H1 (cell line): ENCODE data around the gene SLK.

Experiments
- BCL11A ChIP-seq, 2 experiments: IDR thresholded peaks; one replicate each; pipeline ENCODE4 v1.6.1; 2011; ENCODE audit warnings: low read depth in 2 of 2, low read length in 2 of 2, mild to moderate bottlenecking in 2 of 2
- CTCF ChIP-seq, 3 experiments: IDR thresholded peaks; 1 replicate in 2 of 3; 2 replicates in 1 of 3; pipeline versions ENCODE4 v1.5.1 to v1.6.1; 2011; ENCODE audit warnings: low read length in 3 of 3, mild to moderate bottlenecking in 3 of 3, inconsistent platforms in 2 of 3, low read depth in 1 of 3, moderate library complexity in 1 of 3; ENCODE audit not compliant: insufficient read depth in 1 of 3; ENCODE audit errors: control extremely low read depth in 1 of 3
- EZH2 ChIP-seq: fragments of 200-600 bp; sonication (generic); IDR thresholded peaks from 2 replicates; pipeline ENCODE4 v1.7.1; 2012; ENCODE audit warnings: low read depth, mild to moderate bottlenecking, moderate library complexity, low read length, inconsistent platforms; ENCODE audit not compliant: severe bottlenecking
- GABPA ChIP-seq: IDR thresholded peaks from 2 replicates; pipeline ENCODE4 v1.6.1; 2011; ENCODE audit warnings: mild to moderate bottlenecking, low read length, moderate library complexity, borderline replicate concordance; ENCODE audit not compliant: insufficient read depth
- GTF2F1 ChIP-seq: IDR thresholded peaks from 2 replicates; pipeline ENCODE4 v1.6.1; 2012; ENCODE audit warnings: low read depth, low read length, improper control_type of control experiment, borderline replicate concordance
- KDM1A ChIP-seq: fragments of 200-600, 300-600 bp; sonication (generic); IDR thresholded peaks from 2 replicates; pipeline ENCODE4 v1.7.1; 2016; ENCODE audit warnings: mild to moderate bottlenecking, low read length, borderline replicate concordance
- MAX ChIP-seq: IDR thresholded peaks from 2 replicates; pipeline ENCODE4 v1.6.1; 2012; ENCODE audit warnings: inconsistent platforms
- PHF8 ChIP-seq: fragments of 200-600 bp; sonication (generic); conservative IDR thresholded peaks from 2 replicates; pipeline ENCODE4 v1.7.1; 2012; ENCODE audit warnings: low read depth, mild to moderate bottlenecking, inconsistent platforms, low read length, moderate library complexity
- POLR2A ChIP-seq, 2 experiments: IDR thresholded peaks; 1 replicate in 1 of 2; 2 replicates in 1 of 2; pipeline ENCODE4 v1.6.1; 2011; ENCODE audit warnings: low read depth in 2 of 2, low read length in 2 of 2, mild to moderate bottlenecking in 2 of 2; ENCODE audit errors: control extremely low read depth in 1 of 2
- SP1 ChIP-seq: IDR thresholded peaks from 2 replicates; pipeline ENCODE4 v1.6.1; 2011; ENCODE audit warnings: low read depth, low read length
- TEAD4 ChIP-seq: IDR thresholded peaks from 2 replicates; pipeline ENCODE4 v1.6.1; 2012; ENCODE audit warnings: low read depth, low read length, inconsistent platforms, mixed read lengths
- ZNF274 ChIP-seq: IDR thresholded peaks from 2 replicates; pipeline ENCODE4 v1.7.0; 2012; ENCODE audit warnings: low read length, borderline replicate concordance; ENCODE audit errors: extremely low read depth

DNA sequence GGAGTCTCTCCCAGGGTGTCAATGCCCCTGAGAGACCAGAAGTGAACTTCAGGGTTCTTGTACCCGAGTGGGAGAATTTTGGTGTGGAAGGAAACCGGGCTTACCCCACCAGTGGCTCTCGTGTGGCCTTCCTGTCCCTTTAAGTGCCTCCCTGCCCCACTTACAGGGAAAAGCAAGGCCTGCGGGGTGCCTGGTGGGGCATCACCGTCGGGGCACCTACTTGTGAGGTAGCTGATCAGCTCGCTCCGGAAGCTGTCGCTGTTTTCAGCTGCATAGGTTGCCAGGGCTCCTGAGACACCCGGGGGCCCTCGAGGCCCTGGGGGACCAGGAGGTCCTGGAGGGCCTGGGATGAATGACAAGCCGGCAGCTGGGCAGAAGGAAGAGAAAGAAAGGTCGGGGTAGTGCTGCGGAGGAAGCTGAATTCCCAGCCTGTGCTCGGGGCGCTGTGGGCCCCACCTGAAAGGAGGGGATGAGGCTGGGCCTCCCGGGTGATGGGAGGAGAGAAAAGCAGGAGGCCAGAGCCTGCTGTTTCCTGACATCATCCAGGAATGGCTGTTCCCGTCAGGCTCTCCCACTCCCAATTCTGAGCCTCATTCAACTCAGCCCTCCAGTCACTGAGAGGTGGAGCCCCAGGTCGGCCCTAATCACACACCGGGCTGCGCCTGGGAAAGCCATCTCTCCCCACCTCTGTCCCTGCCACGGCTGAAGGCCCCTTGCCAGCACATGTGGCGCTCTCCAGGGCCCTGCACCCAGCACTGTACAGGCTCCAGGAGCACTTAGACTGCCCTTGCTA lies 67.7 kb downstream of the SLK start:
- no peak for TF ChIP-seq CTCF (IDR thresholded peaks at IDR 0.05; ENCODE audit: control extremely low read depth in 1 of 3, insufficient read depth in 1 of 3, low read depth in 1 of 3, low read length in 3 of 3)
- no peak for TF ChIP-seq PHF8
- no peak for TF ChIP-seq GABPA
- no peak for TF ChIP-seq BCL11A (IDR thresholded peaks at IDR 0.05; ENCODE audit: low read depth in 2 of 2, low read length in 2 of 2)
- TF ChIP-seq SP1 = no peak
- TF ChIP-seq GTF2F1 = no peak
- TF ChIP-seq KDM1A = no peak
- TF ChIP-seq POLR2A (IDR thresholded peaks at IDR 0.05; ENCODE audit: control extremely low read depth in 1 of 2, low read depth in 2 of 2, low read length in 2 of 2) = no peak
- no peak for TF ChIP-seq TEAD4
- no peak for TF ChIP-seq EZH2
- TF ChIP-seq ZNF274 = no peak
- no peak for TF ChIP-seq MAX
